ENCODE data around the gene ZNF507. TPM values are rescaled to one million over a fixed set of nuclear protein-coding genes. Genes with fewer than 3 reads are reported as not detected.

Gene ZNF507
- total and polyA plus RNA-seq, 4 donors: 4.0 to 29.8 (median 9.8) TPM

DNA sequence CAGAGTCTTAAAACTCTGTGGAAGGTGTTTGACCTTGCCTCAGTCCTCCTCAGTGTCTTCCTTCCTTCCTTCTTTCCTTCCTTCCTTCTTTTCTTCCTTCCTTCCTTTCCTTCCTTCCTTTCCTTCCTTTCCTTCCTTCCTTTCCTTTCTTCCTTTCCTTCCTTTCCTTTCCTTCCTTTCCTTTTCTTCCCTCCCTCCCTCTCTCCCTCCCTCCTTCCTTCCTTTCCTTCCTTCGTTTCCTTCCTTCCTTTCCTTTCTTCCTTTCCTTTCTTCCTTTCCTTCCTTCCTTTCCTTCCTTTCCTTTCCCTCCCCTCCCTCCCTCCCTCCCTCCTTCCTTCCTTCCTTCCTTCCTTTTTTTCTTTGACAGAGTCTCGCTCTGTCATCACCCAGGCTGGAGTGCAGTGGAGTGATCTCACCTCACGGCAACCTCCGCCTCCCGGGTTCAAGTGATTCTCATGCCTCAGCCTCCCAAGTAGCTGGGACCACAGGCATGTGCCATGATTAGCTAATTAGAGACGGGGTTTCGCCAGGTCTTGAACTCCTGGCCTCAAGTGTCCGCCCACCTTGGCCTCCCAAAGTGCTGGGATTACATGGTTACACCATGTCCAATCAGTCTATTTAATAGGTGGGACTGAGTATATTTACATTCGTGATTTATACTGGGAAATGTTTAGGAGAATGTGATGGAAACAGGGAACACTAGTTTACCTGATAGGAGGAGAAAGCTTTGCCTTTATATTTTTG lies 16.3 kb downstream of the ZNF507 start:
- Histone ChIP-seq H3K9ac (ENCODE audit: insufficient read depth in 1 of 2, low read length in 2 of 2) (no peak overlapping the region), H3K27ac (ENCODE audit: low read depth in 1 of 2, low read length in 1 of 2) (peak overlapping the region in 1 of 2 donors; percentile 33), H3K36me3 (ENCODE audit: control insufficient read depth in 4 of 4, insufficient read depth in 4 of 4, low read length in 4 of 4) (peaks cover 9 to 38% (median 24%) of the 10 kb centered on the region in 4 donors), H3K4me3 (no peak overlapping the region), H3K9me3 (ENCODE audit: control insufficient read depth in 4 of 4, insufficient read depth in 3 of 4, low read length in 3 of 4) (no peaks in the 10 kb centered on the region), H3K27me3 (ENCODE audit: control insufficient read depth in 3 of 3, insufficient read depth in 3 of 3, low read length in 2 of 3) (no peaks in the 10 kb centered on the region), H3K4me1 (ENCODE audit: control insufficient read depth in 5 of 5, insufficient read depth in 5 of 5, low read length in 5 of 5) (peaks cover 0 to 4% (median 3%) of the 10 kb centered on the region in 5 donors)
- TF ChIP-seq, protein P1, sequence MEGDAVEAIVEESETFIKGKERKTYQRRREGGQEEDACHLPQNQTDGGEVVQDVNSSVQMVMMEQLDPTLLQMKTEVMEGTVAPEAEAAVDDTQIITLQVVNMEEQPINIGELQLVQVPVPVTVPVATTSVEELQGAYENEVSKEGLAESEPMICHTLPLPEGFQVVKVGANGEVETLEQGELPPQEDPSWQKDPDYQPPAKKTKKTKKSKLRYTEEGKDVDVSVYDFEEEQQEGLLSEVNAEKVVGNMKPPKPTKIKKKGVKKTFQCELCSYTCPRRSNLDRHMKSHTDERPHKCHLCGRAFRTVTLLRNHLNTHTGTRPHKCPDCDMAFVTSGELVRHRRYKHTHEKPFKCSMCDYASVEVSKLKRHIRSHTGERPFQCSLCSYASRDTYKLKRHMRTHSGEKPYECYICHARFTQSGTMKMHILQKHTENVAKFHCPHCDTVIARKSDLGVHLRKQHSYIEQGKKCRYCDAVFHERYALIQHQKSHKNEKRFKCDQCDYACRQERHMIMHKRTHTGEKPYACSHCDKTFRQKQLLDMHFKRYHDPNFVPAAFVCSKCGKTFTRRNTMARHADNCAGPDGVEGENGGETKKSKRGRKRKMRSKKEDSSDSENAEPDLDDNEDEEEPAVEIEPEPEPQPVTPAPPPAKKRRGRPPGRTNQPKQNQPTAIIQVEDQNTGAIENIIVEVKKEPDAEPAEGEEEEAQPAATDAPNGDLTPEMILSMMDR (IDR thresholded peaks at IDR 0.05; ENCODE audit: control extremely low read depth, extremely low read depth): no peak
- DNase-seq (no peak), ATAC-seq (ENCODE audit: insufficient read depth, low FRiP score) (no peak)
- 74 to 85% methylated on average over 9 of the region's 9 CpGs for WGBS, 2 donors

DNA sequence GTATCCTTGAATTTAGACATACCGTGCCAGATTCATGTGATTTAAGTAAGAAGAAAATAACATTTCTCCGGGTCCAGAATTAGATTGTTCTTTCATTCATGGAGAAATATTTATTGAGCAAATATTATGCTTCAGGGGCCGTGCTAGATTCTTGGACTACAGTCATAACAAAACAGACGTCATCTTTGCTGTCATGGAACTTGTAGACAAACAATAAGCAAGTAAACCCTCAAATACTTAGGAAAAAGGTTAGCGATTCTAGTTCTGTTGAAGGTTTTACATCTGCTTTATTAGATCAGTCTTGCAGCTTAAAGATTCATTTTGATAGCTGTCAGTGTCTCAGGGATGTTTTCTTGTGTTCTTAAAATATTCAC lies 16.9 kb downstream of the ZNF507 start:
- TF ChIP-seq, protein P1 (IDR thresholded peaks at IDR 0.05; ENCODE audit: control extremely low read depth, extremely low read depth): no peak
- WGBS, 2 donors: 75 to 88% methylated on average over 5 of the region's 5 CpGs
- no peak overlapping the region for H3K27ac ChIP-seq (ENCODE audit: low read depth in 1 of 2, low read length in 1 of 2)
- no peak overlapping the region for H3K4me3 ChIP-seq
- H3K27me3 ChIP-seq (ENCODE audit: control insufficient read depth in 3 of 3, insufficient read depth in 3 of 3, low read length in 2 of 3): no peaks in the 10 kb centered on the region
- H3K4me1 ChIP-seq (ENCODE audit: control insufficient read depth in 5 of 5, insufficient read depth in 5 of 5, low read length in 5 of 5): peaks cover 0 to 4% (median 3%) of the 10 kb centered on the region in 5 donors
- H3K9ac ChIP-seq (ENCODE audit: insufficient read depth in 1 of 2, low read length in 2 of 2): no peak overlapping the region
- DNase-seq (no peak), ATAC-seq (ENCODE audit: insufficient read depth, low FRiP score) (no peak)
- H3K9me3 ChIP-seq (ENCODE audit: control insufficient read depth in 4 of 4, insufficient read depth in 3 of 4, low read length in 3 of 4): no peaks in the 10 kb centered on the region
- peaks cover 9 to 35% (median 20%) of the 10 kb centered on the region in 4 donors for H3K36me3 ChIP-seq (ENCODE audit: control insufficient read depth in 4 of 4, insufficient read depth in 4 of 4, low read length in 4 of 4)

DNA sequence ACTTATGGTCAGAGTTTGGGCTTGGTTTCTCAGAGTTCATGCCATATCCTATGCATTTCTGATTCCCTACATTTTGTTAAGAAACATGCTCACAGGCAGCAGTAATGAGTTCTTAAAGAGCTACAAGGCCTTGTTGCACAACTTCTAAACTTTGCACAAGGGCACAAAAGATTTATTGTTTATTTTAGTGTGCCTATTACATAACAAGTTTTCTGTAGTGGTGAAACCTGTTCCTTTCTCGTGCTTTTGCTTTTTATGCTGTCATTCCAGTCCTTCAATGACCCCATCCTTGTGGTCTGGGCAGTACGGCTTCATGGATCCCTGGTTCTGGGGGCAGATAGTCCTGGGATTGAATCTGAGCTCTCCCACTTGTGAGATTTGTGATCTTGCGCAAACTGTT lies 17.8 kb downstream of the ZNF507 start:
- WGBS, 2 donors: 44 to 59% methylated on average over 3 of the region's 3 CpGs
- DNase-seq (peak in 2 of 3 donors; percentile 59 to 83), ATAC-seq (ENCODE audit: insufficient read depth, low FRiP score) (no peak)
- H3K9ac ChIP-seq (ENCODE audit: insufficient read depth in 1 of 2, low read length in 2 of 2): peak overlapping the region in 1 of 2 donors; percentile 7
- peaks cover 9 to 27% (median 20%) of the 10 kb centered on the region in 4 donors for H3K36me3 ChIP-seq (ENCODE audit: control insufficient read depth in 4 of 4, insufficient read depth in 4 of 4, low read length in 4 of 4)
- H3K27ac ChIP-seq (ENCODE audit: low read depth in 1 of 2, low read length in 1 of 2): peak overlapping the region in 1 of 2 donors; percentile 67
- H3K9me3 ChIP-seq (ENCODE audit: control insufficient read depth in 4 of 4, insufficient read depth in 3 of 4, low read length in 3 of 4): no peaks in the 10 kb centered on the region
- no peak overlapping the region for H3K4me3 ChIP-seq
- no peaks in the 10 kb centered on the region for H3K27me3 ChIP-seq (ENCODE audit: control insufficient read depth in 3 of 3, insufficient read depth in 3 of 3, low read length in 2 of 3)
- peaks cover 0 to 4% (median 3%) of the 10 kb centered on the region in 5 donors for H3K4me1 ChIP-seq (ENCODE audit: control insufficient read depth in 5 of 5, insufficient read depth in 5 of 5, low read length in 5 of 5)
- TF ChIP-seq, protein P1 (IDR thresholded peaks at IDR 0.05; ENCODE audit: control extremely low read depth, extremely low read depth): no peak

Measured in lung (tissue), 12 donors.